ENCODE results near the gene KLHDC10.
"Not testable (repeated sequence)": the region's sequence is repeated elsewhere in the genome, so short reads cannot be mapped to it uniquely, and the experiment has no call there.

KLHDC10 gene

GRCh38 chr7:130083497-130083896 is 13.2 kb downstream of the KLHDC10 start:
- not testable (repeated sequence) for DNase-seq (ENCODE audit: low spot score)

- no peak for DNase-seq (ENCODE audit: low spot score)
Observed at GRCh38 chr7:130084037-130084875, 13.9 kb downstream of the KLHDC10 start.

- DNase-seq (ENCODE audit: low spot score) = not testable (repeated sequence)
Observed at GRCh38 chr7:130085235-130085634, 14.9 kb downstream of the KLHDC10 start.

- DNase-seq (ENCODE audit: low spot score) = no peak
Observed at GRCh38 chr7:130086938-130087337, 16.6 kb downstream of the KLHDC10 start.

GRCh38 chr7:130087364-130087763 is 17.0 kb downstream of the KLHDC10 start:
- DNase-seq (ENCODE audit: low spot score) = no peak

GRCh38 chr7:130090745-130091532 is 20.6 kb downstream of the KLHDC10 start:
- no peak for DNase-seq (ENCODE audit: low spot score)

GRCh38 chr7:130091999-130092398 is 21.7 kb downstream of the KLHDC10 start:
- DNase-seq (ENCODE audit: low spot score) = no peak

- no peak for DNase-seq (ENCODE audit: low spot score)
Observed at GRCh38 chr7:130092598-130092997, 22.3 kb downstream of the KLHDC10 start.

- DNase-seq (ENCODE audit: low spot score) = no peak
Observed at GRCh38 chr7:130095812-130096211, 25.5 kb downstream of the KLHDC10 start.

- DNase-seq (ENCODE audit: low spot score) = no peak
Observed at GRCh38 chr7:130096243-130096827, 26.0 kb downstream of the KLHDC10 start.

- DNase-seq (ENCODE audit: low spot score) = no peak
Observed at GRCh38 chr7:130099331-130099730, 29.0 kb downstream of the KLHDC10 start.

GRCh38 chr7:130102588-130102987 is 32.3 kb downstream of the KLHDC10 start:
- no peak for DNase-seq (ENCODE audit: low spot score)

- no peak for DNase-seq (ENCODE audit: low spot score)
Observed at GRCh38 chr7:130107949-130108674, 37.8 kb downstream of the KLHDC10 start.

- DNase-seq (ENCODE audit: low spot score) = no peak
Observed at GRCh38 chr7:130108809-130109208, 38.5 kb downstream of the KLHDC10 start.

- no peak for DNase-seq (ENCODE audit: low spot score)
Observed at GRCh38 chr7:130112093-130112492, 41.8 kb downstream of the KLHDC10 start.

- DNase-seq (ENCODE audit: low spot score) = no peak
Observed at GRCh38 chr7:130112662-130113425, 42.5 kb downstream of the KLHDC10 start.

GRCh38 chr7:130113426-130113805 is 43.1 kb downstream of the KLHDC10 start:
- not testable (repeated sequence) for DNase-seq (ENCODE audit: low spot score)

- DNase-seq (ENCODE audit: low spot score) = peak; percentile 40
Observed at GRCh38 chr7:130113887-130114286, 43.6 kb downstream of the KLHDC10 start.

GRCh38 chr7:130114374-130114773 is 44.0 kb downstream of the KLHDC10 start:
- no peak for DNase-seq (ENCODE audit: low spot score)

- no peak for DNase-seq (ENCODE audit: low spot score)
Observed at GRCh38 chr7:130114776-130115175, 44.4 kb downstream of the KLHDC10 start.

- no peak for DNase-seq (ENCODE audit: low spot score)
Observed at GRCh38 chr7:130118294-130118693, 48.0 kb downstream of the KLHDC10 start.
